Keratinocyte (primary cell): Measurements from ENCODE around the gene LRRC42.

ENCODE experiments used
- EZH2 ChIP-seq: IDR thresholded peaks from one replicate; pipeline ENCODE4 v1.6.1; 2012; ENCODE audit warnings: inconsistent platforms, mild to moderate bottlenecking, low read length, moderate library complexity
- TF ChIP-seq, protein P1 (sequence below), 3 experiments: IDR thresholded peaks in 1 of 3; conservative IDR thresholded peaks in 1 of 3; optimal IDR thresholded peaks in 1 of 3; 2 replicates in 2 of 3; 3 replicates in 1 of 3; pipeline versions ENCODE3 to v1.5.1; 2011; ENCODE audit warnings: low read length in 3 of 3, mild to moderate bottlenecking in 3 of 3, moderate library complexity in 2 of 3, control low read depth in 1 of 3, inconsistent platforms in 1 of 3; ENCODE audit not compliant: insufficient read depth in 2 of 3; ENCODE audit errors: extremely low read depth in 1 of 3

GRCh38 chr1:53954128-53954527 lies 8.0 kb downstream of the LRRC42 start:
- TF ChIP-seq, protein P1, sequence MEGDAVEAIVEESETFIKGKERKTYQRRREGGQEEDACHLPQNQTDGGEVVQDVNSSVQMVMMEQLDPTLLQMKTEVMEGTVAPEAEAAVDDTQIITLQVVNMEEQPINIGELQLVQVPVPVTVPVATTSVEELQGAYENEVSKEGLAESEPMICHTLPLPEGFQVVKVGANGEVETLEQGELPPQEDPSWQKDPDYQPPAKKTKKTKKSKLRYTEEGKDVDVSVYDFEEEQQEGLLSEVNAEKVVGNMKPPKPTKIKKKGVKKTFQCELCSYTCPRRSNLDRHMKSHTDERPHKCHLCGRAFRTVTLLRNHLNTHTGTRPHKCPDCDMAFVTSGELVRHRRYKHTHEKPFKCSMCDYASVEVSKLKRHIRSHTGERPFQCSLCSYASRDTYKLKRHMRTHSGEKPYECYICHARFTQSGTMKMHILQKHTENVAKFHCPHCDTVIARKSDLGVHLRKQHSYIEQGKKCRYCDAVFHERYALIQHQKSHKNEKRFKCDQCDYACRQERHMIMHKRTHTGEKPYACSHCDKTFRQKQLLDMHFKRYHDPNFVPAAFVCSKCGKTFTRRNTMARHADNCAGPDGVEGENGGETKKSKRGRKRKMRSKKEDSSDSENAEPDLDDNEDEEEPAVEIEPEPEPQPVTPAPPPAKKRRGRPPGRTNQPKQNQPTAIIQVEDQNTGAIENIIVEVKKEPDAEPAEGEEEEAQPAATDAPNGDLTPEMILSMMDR (optimal IDR thresholded peaks at IDR 0.05 in 1 of 3, IDR thresholded peaks at IDR 0.05 in 1 of 3, conservative IDR thresholded peaks at IDR 0.05 in 1 of 3; ENCODE audit: extremely low read depth in 1 of 3, insufficient read depth in 2 of 3, low read length in 3 of 3): no peak
- no peak for TF ChIP-seq EZH2
